Subcutaneous adipose tissue (tissue), 4 donors: ENCODE measurements around the gene ATP11C. TPM values are rescaled to one million over a fixed set of nuclear protein-coding genes. Genes with fewer than 3 reads are reported as not detected.

Experiments used
- CTCF ChIP-seq: fragments of 450-650 bp; IDR thresholded peaks from one replicate; pipeline ENCODE4 v1.5.1; 2016; ENCODE audit warnings: low read depth, mild to moderate bottlenecking, control low read depth, antibody characterized with exemption, moderate library complexity
- total RNA-seq, 4 donors: library from RNA; depleted of rRNA; stranded (reverse); fragments of >200 nt; gene quantifications; one replicate each; pipeline ENCODE4 v1.1.0, GENCODE V29; 2016

The ATP11C gene
- total RNA-seq, 4 donors from 2014 or later: 35.8 to 52.6 (median 38.6) TPM

- no peak for TF ChIP-seq CTCF
Measured at GRCh38 chrX:139770366-139770765, 162.5 kb downstream of the ATP11C start.

GRCh38 chrX:139766545-139766983, 166.3 kb downstream of the ATP11C start:
- no peak for TF ChIP-seq CTCF

GRCh38 chrX:139762400-139763183, 170.3 kb downstream of the ATP11C start:
- no peak for TF ChIP-seq CTCF

GRCh38 chrX:139759637-139760036, 173.2 kb downstream of the ATP11C start:
- TF ChIP-seq CTCF: no peak

- no peak for TF ChIP-seq CTCF
Measured at GRCh38 chrX:139758809-139759208, 174.0 kb downstream of the ATP11C start.

- no peak for TF ChIP-seq CTCF
Measured at GRCh38 chrX:139758250-139758649, 174.6 kb downstream of the ATP11C start.

GRCh38 chrX:139751053-139751452, 181.8 kb downstream of the ATP11C start:
- TF ChIP-seq CTCF: no peak
